Neural progenitor cell (in vitro differentiated cells): ENCODE results near the gene LRRC63. TPM values are rescaled to one million over a fixed set of nuclear protein-coding genes. Genes with fewer than 3 reads are reported as not detected.

Experiments
- DNase-seq: peaks from one replicate; pipeline ENCODE4 v3.0.0-alpha.2; 2016; ENCODE audit warnings: low spot score
- H2AFZ ChIP-seq: fragments of 200-600 bp; sonication (generic); replicated peaks from 2 replicates; pipeline ENCODE4 v1.6.1; 2016; ENCODE audit warnings: antibody characterized with exemption
- H3F3A ChIP-seq: fragments of 200-600 bp; sonication (generic); 2 replicates; pipeline ENCODE4 v1.6.1; 2016; ENCODE audit warnings: antibody characterized with exemption, low read depth
- H3K27ac ChIP-seq: fragments of 200-600 bp; sonication (generic); 2 replicates; pipeline ENCODE4 v1.5.1; 2016; ENCODE audit warnings: mild to moderate bottlenecking
- H3K27me3 ChIP-seq: fragments of 200-600 bp; sonication (generic); 2 replicates; pipeline ENCODE4 v1.6.1; 2016; ENCODE audit warnings: mild to moderate bottlenecking, moderate library complexity
- H3K36me3 ChIP-seq: fragments of 200-600 bp; sonication (generic); 2 replicates; pipeline ENCODE4 v1.5.1; 2016
- H3K4me1 ChIP-seq: fragments of 200-600 bp; sonication (generic); 2 replicates; pipeline ENCODE4 v1.6.1; 2016; ENCODE audit warnings: mixed run types
- H3K4me2 ChIP-seq: fragments of 200-600 bp; sonication (generic); 2 replicates; pipeline ENCODE4 v1.6.1; 2016
- H3K4me3 ChIP-seq: fragments of 200-600 bp; sonication (generic); 2 replicates; pipeline ENCODE4 v1.5.1; 2016
- H3K79me2 ChIP-seq: fragments of 200-600 bp; sonication (generic); 2 replicates; pipeline ENCODE4 v1.6.1; 2016; ENCODE audit warnings: low read depth
- H3K9ac ChIP-seq: fragments of 200-600 bp; sonication (generic); 2 replicates; pipeline ENCODE4 v1.6.1; 2016
- H3K9me3 ChIP-seq: fragments of 200-600 bp; sonication (generic); 2 replicates; pipeline ENCODE4 v1.5.1; 2016; ENCODE audit warnings: low read depth
- H4K20me1 ChIP-seq: fragments of 200-600 bp; sonication (generic); 2 replicates; pipeline ENCODE4 v1.6.1; 2016; ENCODE audit warnings: low read depth
- H3K27ac Mint-ChIP-seq: 3 replicates; pipeline ENCODE4 v1.8.0; 2021; ENCODE audit warnings: mixed read lengths
- H3K27me3 Mint-ChIP-seq: 2 replicates; pipeline ENCODE4 v1.8.0; 2022; ENCODE audit warnings: low read depth, mild to moderate bottlenecking, inconsistent platforms, moderate library complexity, mixed read lengths; ENCODE audit not compliant: insufficient read depth
- H3K36me3 Mint-ChIP-seq: 3 replicates; pipeline ENCODE4 v1.8.0; 2021; ENCODE audit warnings: mixed read lengths
- H3K4me1 Mint-ChIP-seq: 3 replicates; pipeline ENCODE4 v1.8.0; 2021; ENCODE audit warnings: mixed read lengths
- H3K4me3 Mint-ChIP-seq: 3 replicates; pipeline ENCODE4 v1.8.0; 2021; ENCODE audit warnings: mild to moderate bottlenecking, moderate library complexity, mixed read lengths
- H3K9me3 Mint-ChIP-seq: 3 replicates; pipeline ENCODE4 v1.8.0; 2020; ENCODE audit warnings: mixed read lengths
- EZH2 ChIP-seq: fragments of 200-600 bp; sonication (generic); IDR thresholded peaks from 2 replicates; pipeline ENCODE4 v1.6.1; 2017; ENCODE audit warnings: antibody characterized with exemption, mild to moderate bottlenecking, moderate library complexity
- EZH2phosphoT487 ChIP-seq: fragments of 200-600 bp; sonication (generic); IDR thresholded peaks from 2 replicates; pipeline ENCODE4 v1.6.1; 2017; ENCODE audit warnings: antibody characterized with exemption
- total RNA-seq: library from RNA; depleted of rRNA; stranded (reverse); fragments of >200 nt; gene quantifications from 2 replicates; pipeline ENCODE4 v1.2.3, GENCODE V29; 2015; ENCODE audit warnings: low replicate concordance
- TF ChIP-seq, protein P1 (sequence below): fragments of 200-600 bp; sonication (generic); IDR thresholded peaks from 2 replicates; pipeline ENCODE4 v1.5.1; 2017; ENCODE audit warnings: antibody characterized with exemption, mild to moderate bottlenecking

Gene LRRC63
- total RNA-seq, 1 donor from 2014 or later = not detected

DNA sequence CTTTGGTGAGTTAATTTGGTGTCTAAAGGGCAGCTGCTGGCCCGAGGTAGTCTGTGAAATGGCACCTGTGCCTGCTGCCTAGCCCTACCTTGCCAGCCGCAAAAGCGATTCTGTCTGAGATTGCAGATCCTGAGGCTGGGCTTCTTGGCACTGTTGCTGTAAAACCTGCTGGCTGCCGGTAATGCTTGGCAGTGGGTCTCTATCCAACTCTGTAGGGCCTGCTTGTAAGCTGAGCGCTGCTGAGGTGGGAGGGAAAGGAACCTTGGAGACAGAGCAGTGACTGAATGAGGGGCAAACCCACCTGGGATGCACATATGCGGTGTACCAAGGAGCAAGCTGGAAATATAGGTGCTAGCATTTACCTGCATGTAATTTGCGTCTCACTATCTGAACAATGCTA, 41.5 kb upstream of the LRRC63 start:
- no peak overlapping the region for H2AFZ ChIP-seq
- H3K27ac Mint-ChIP-seq = no peak overlapping the region
- no peak overlapping the region for H3K4me3 ChIP-seq
- H3K9ac ChIP-seq = no peak overlapping the region
- H3F3A ChIP-seq = no peaks in the 10 kb centered on the region
- H3K9me3 Mint-ChIP-seq = no peaks in the 10 kb centered on the region
- H3K4me1 ChIP-seq = peaks cover 14% of the 10 kb centered on the region
- no peaks in the 10 kb centered on the region for H3K9me3 ChIP-seq
- H3K27me3 ChIP-seq = peaks cover 9% of the 10 kb centered on the region
- H3K27ac ChIP-seq = no peak overlapping the region
- no peaks in the 10 kb centered on the region for H3K79me2 ChIP-seq
- TF ChIP-seq, protein P1, sequence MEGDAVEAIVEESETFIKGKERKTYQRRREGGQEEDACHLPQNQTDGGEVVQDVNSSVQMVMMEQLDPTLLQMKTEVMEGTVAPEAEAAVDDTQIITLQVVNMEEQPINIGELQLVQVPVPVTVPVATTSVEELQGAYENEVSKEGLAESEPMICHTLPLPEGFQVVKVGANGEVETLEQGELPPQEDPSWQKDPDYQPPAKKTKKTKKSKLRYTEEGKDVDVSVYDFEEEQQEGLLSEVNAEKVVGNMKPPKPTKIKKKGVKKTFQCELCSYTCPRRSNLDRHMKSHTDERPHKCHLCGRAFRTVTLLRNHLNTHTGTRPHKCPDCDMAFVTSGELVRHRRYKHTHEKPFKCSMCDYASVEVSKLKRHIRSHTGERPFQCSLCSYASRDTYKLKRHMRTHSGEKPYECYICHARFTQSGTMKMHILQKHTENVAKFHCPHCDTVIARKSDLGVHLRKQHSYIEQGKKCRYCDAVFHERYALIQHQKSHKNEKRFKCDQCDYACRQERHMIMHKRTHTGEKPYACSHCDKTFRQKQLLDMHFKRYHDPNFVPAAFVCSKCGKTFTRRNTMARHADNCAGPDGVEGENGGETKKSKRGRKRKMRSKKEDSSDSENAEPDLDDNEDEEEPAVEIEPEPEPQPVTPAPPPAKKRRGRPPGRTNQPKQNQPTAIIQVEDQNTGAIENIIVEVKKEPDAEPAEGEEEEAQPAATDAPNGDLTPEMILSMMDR = no peak
- no peak for TF ChIP-seq EZH2phosphoT487
- TF ChIP-seq EZH2 = no peak
- H3K4me3 Mint-ChIP-seq = no peak overlapping the region
- no peak for DNase-seq
- H3K36me3 ChIP-seq = no peaks in the 10 kb centered on the region
- no peaks in the 10 kb centered on the region for H4K20me1 ChIP-seq
- H3K4me1 Mint-ChIP-seq = peaks cover 23% of the 10 kb centered on the region
- H3K4me2 ChIP-seq = peak overlapping the region; percentile 47
- no peaks in the 10 kb centered on the region for H3K36me3 Mint-ChIP-seq
- peaks cover 11% of the 10 kb centered on the region for H3K27me3 Mint-ChIP-seq

DNA sequence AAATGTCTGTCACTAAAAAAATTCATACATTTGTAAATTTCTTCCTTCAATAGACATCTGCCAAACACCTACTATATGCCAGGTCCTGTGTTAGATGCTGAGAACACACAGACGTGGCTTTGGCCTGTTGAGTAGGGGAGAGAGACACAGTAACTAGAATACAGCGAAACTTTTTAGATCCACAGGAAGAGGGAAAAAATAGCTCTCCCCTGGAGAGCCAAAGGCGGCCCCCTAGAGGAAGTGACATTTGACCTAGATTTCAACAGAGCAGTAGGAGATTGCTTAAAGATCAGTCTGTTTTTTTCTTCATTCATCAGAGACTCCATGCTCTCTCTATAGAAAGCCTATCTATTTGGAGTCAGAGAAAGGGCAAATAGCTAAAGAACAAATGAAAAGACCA, 41.0 kb upstream of the LRRC63 start:
- peak overlapping the region; percentile 47 for H3K4me2 ChIP-seq
- H4K20me1 ChIP-seq = no peaks in the 10 kb centered on the region
- Mint-ChIP-seq H3K27ac (no peak overlapping the region), H3K27me3 (peaks cover 11% of the 10 kb centered on the region), H3K9me3 (no peaks in the 10 kb centered on the region), H3K4me1 (peaks cover 23% of the 10 kb centered on the region), H3K4me3 (no peak overlapping the region), H3K36me3 (no peaks in the 10 kb centered on the region)
- H3K9me3 ChIP-seq = no peaks in the 10 kb centered on the region
- no peak overlapping the region for H2AFZ ChIP-seq
- H3K27me3 ChIP-seq = peaks cover 9% of the 10 kb centered on the region
- TF ChIP-seq EZH2phosphoT487 = no peak
- TF ChIP-seq, protein P1 = peak; percentile 9
- H3K79me2 ChIP-seq = no peaks in the 10 kb centered on the region
- peaks cover 14% of the 10 kb centered on the region for H3K4me1 ChIP-seq
- no peak overlapping the region for H3K4me3 ChIP-seq
- no peaks in the 10 kb centered on the region for H3K36me3 ChIP-seq
- H3K27ac ChIP-seq = no peak overlapping the region
- no peaks in the 10 kb centered on the region for H3F3A ChIP-seq
- DNase-seq = no peak
- H3K9ac ChIP-seq = no peak overlapping the region

DNA sequence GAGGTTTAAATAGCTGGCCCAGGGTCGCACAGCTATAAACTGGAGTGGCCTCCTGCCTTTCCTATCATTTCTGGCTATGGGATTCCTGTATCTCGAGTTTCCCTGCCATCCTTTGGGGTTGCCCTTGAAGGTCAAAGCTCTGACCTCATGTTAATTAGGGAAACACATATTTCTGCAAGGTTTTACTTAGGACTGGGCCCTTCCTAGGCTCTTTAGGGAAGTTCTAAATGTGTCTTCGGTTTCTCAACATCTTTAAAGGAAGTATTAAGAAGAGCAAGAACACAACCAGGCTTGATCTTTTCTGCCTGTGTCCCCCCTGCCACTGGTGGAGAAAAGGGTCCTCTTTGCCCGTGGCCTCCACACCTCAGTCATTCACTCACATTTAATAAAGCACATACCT, 40.5 kb upstream of the LRRC63 start:
- no peaks in the 10 kb centered on the region for H3K79me2 ChIP-seq
- H3K9ac ChIP-seq = no peak overlapping the region
- H3K36me3 Mint-ChIP-seq = no peaks in the 10 kb centered on the region
- H4K20me1 ChIP-seq = no peaks in the 10 kb centered on the region
- peaks cover 14% of the 10 kb centered on the region for H3K4me1 ChIP-seq
- peak overlapping the region; percentile 47 for H3K4me2 ChIP-seq
- no peak overlapping the region for H3K4me3 Mint-ChIP-seq
- peaks cover 9% of the 10 kb centered on the region for H3K27me3 ChIP-seq
- H2AFZ ChIP-seq = no peak overlapping the region
- no peak overlapping the region for H3K4me3 ChIP-seq
- peaks cover 11% of the 10 kb centered on the region for H3K27me3 Mint-ChIP-seq
- no peak for DNase-seq
- H3K4me1 Mint-ChIP-seq = peaks cover 23% of the 10 kb centered on the region
- H3K9me3 ChIP-seq = no peaks in the 10 kb centered on the region
- no peaks in the 10 kb centered on the region for H3K9me3 Mint-ChIP-seq
- no peak overlapping the region for H3K27ac ChIP-seq
- H3F3A ChIP-seq = no peaks in the 10 kb centered on the region
- peak overlapping the region; percentile 70 for H3K27ac Mint-ChIP-seq
- H3K36me3 ChIP-seq = no peaks in the 10 kb centered on the region
- TF ChIP-seq, protein P1 = no peak
- TF ChIP-seq EZH2 (no peak), EZH2phosphoT487 (no peak)
